Vagina (tissue), 2 donors: ENCODE measurements around the gene VWA2.

Experiments used
- POLR2A ChIP-seq, 2 donors: fragments of 450-650 bp; IDR thresholded peaks; one replicate each; pipeline ENCODE4 v1.6.1; 2017; ENCODE audit warnings: antibody characterized with exemption in 2 of 2, mild to moderate bottlenecking in 2 of 2, moderate library complexity in 2 of 2
- POLR2AphosphoS5 ChIP-seq, 2 donors: sonication (generic); formaldehyde crosslinking; IDR thresholded peaks; one replicate each; pipeline ENCODE4 v1.9.0; 2017; ENCODE audit warnings: antibody characterized with exemption in 2 of 2, mild to moderate bottlenecking in 2 of 2, low read depth in 1 of 2; ENCODE audit not compliant: insufficient read depth in 1 of 2
- TF ChIP-seq, protein P1 (sequence below), 3 experiments: fragments of 450-650 bp in 2 of 3; fragments of 200-600 bp in 1 of 3; sonication (generic) in 1 of 3; IDR thresholded peaks; one replicate each; pipeline ENCODE4 v1.5.1; 2017 to 2019; ENCODE audit warnings: antibody characterized with exemption in 3 of 3, mild to moderate bottlenecking in 2 of 3, moderate library complexity in 2 of 3

DNA sequence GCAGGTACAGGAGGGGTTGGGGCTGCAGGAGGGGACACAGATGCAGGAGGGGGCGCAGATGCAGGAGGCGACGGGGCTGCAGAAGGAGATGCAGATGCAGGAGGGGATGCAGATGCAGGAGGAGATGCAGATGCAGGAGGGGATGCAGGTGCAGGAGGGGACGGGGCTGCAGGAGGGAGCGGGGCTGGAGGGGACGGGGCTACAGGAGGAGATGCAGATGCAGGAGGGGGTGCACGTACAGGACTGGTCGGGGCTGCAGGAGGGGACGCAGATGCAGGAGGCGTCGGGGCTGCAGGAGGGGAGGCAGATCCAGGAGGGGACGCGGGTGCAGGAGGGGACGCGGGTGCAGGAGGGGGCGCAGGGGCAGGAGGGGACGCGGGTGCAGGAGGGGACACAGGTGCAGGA lies 66.5 kb downstream of the VWA2 start:
- TF ChIP-seq, protein P1, sequence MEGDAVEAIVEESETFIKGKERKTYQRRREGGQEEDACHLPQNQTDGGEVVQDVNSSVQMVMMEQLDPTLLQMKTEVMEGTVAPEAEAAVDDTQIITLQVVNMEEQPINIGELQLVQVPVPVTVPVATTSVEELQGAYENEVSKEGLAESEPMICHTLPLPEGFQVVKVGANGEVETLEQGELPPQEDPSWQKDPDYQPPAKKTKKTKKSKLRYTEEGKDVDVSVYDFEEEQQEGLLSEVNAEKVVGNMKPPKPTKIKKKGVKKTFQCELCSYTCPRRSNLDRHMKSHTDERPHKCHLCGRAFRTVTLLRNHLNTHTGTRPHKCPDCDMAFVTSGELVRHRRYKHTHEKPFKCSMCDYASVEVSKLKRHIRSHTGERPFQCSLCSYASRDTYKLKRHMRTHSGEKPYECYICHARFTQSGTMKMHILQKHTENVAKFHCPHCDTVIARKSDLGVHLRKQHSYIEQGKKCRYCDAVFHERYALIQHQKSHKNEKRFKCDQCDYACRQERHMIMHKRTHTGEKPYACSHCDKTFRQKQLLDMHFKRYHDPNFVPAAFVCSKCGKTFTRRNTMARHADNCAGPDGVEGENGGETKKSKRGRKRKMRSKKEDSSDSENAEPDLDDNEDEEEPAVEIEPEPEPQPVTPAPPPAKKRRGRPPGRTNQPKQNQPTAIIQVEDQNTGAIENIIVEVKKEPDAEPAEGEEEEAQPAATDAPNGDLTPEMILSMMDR (IDR thresholded peaks at IDR 0.05), result no peak
- TF ChIP-seq POLR2A (IDR thresholded peaks at IDR 0.05) (no peak), POLR2AphosphoS5 (IDR thresholded peaks at IDR 0.05; ENCODE audit: insufficient read depth in 1 of 2, low read depth in 1 of 2) (no peak)
